ENCODE measurements around the gene FAF1. TPM values are rescaled to one million over a fixed set of nuclear protein-coding genes. Genes with fewer than 3 reads are reported as not detected.

FAF1 gene
- total and polyA plus RNA-seq, 7 donors: 27.5 to 59.3 (median 53.9) TPM

DNA sequence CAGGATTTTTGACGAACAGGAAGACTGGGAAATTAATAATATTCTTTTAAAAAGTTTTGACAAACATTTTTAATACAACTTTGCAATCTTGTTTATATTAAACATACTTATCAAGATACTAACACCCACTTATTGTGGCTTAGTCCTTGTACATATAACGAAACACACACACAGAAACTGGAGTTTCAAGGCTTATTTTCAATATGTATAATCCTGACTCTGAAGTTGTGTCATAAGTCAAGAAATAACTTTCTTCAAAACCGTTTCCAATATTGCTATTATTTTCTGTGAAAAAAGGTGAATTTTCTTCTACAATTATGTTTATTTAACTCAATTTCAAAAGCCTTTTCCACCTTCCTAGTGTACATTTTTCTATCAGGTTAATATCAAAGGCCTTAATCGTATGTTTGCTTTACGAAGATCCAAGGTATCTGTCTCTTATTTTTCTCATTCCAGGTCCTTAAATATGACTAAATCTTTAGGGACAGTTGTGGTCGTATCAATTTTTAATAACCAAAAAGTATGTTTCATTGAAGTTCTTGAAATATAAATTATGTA is 11.8 kb upstream of the FAF1 start:
- no peaks in the 10 kb centered on the region for H3K9me3 ChIP-seq
- H3K27ac ChIP-seq: peak overlapping the region; percentile 91 to 98 (median 96)
- TF ChIP-seq EP300 (IDR thresholded peaks at IDR 0.05) (no peak), POLR2A (IDR thresholded peaks at IDR 0.05) (no peak), POLR2AphosphoS5 (IDR thresholded peaks at IDR 0.05) (no peak)
- TF ChIP-seq, protein P1, sequence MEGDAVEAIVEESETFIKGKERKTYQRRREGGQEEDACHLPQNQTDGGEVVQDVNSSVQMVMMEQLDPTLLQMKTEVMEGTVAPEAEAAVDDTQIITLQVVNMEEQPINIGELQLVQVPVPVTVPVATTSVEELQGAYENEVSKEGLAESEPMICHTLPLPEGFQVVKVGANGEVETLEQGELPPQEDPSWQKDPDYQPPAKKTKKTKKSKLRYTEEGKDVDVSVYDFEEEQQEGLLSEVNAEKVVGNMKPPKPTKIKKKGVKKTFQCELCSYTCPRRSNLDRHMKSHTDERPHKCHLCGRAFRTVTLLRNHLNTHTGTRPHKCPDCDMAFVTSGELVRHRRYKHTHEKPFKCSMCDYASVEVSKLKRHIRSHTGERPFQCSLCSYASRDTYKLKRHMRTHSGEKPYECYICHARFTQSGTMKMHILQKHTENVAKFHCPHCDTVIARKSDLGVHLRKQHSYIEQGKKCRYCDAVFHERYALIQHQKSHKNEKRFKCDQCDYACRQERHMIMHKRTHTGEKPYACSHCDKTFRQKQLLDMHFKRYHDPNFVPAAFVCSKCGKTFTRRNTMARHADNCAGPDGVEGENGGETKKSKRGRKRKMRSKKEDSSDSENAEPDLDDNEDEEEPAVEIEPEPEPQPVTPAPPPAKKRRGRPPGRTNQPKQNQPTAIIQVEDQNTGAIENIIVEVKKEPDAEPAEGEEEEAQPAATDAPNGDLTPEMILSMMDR (IDR thresholded peaks at IDR 0.05): no peak
- H3K27me3 ChIP-seq: no peaks in the 10 kb centered on the region
- no peaks in the 10 kb centered on the region for H3K36me3 ChIP-seq
- H3K4me3 ChIP-seq: peak overlapping the region in 3 of 4 donors; percentile 67 to 81 (median 79)
- intact Hi-C loops (cut with DNase I): loop anchor here (10.0 kb wide), 1 partner anchor 543 kb away; the partner anchor contains the start of gene EPS15
- WGBS, 2 donors: 71 to 75% methylated on average over 6 of the region's 6 CpGs
- no peak for DNase-seq
- H3K4me1 ChIP-seq: peaks cover 0 to 36% (median 15%) of the 10 kb centered on the region in 4 donors

DNA sequence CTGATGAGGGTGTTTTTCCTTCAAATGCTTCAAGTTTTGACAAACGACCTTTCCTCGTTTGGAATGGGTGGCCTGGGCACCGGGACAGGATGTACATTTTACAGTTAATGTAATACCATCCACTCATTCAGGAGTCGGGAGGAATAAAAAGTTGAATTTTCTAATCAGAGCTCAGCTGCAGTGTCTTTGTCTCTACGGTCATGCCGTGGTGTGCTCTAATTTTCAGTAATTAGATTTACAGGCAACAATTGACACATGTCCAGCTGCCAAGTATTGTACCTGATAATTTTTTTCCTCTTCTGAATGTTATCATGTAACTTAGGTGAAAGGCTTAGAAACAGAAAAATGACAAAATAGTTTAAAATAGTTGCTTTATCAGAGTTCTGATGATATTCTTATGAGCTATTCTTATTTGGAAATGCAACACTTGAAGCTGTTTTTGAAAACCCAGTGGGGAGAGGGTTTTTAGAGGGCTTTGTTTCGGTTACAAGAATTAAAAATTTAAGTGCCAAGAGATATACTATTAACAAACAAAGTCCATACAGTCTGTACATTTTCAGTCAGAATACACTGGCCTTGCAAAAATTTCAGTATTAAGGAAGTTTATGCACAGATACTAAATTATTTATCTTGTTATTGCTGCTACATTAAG is 11.0 kb upstream of the FAF1 start:
- DNase-seq: no peak
- H3K27me3 ChIP-seq: no peaks in the 10 kb centered on the region
- TF ChIP-seq POLR2AphosphoS5 (IDR thresholded peaks at IDR 0.05) (no peak), POLR2A (IDR thresholded peaks at IDR 0.05) (no peak), EP300 (IDR thresholded peaks at IDR 0.05) (no peak)
- TF ChIP-seq, protein P1 (IDR thresholded peaks at IDR 0.05): no peak
- WGBS, 2 donors: 14 to 36% methylated on average over 7 of the region's 7 CpGs
- H3K9me3 ChIP-seq: no peaks in the 10 kb centered on the region
- intact Hi-C loops (cut with DNase I): loop anchor here (10.0 kb wide), 1 partner anchor 544 kb away; the partner anchor contains the start of gene EPS15
- no peaks in the 10 kb centered on the region for H3K36me3 ChIP-seq
- peaks cover 0 to 29% (median 13%) of the 10 kb centered on the region in 4 donors for H3K4me1 ChIP-seq
- peak overlapping the region; percentile 91 to 98 (median 96) for H3K27ac ChIP-seq
- peak overlapping the region; percentile 56 to 81 (median 73) for H3K4me3 ChIP-seq

DNA sequence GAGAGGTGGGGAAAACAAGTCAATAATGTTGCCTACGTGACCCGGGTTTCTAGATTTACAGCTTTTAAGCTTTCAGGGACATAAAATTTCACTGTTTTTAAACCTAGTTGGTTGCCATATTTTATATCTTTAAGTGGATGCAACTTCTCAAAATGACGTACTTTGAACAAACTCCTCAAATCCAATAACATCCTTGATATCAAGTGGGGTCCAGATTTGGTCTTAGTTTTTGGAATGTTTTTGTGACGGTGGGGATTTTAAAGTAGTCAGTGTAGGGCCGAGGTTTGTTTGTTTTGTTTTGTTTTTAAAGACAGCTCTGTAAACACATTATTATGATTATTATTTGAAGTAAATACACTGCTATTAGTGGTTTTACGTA is 10.4 kb upstream of the FAF1 start:
- no peaks in the 10 kb centered on the region for H3K9me3 ChIP-seq

DNA sequence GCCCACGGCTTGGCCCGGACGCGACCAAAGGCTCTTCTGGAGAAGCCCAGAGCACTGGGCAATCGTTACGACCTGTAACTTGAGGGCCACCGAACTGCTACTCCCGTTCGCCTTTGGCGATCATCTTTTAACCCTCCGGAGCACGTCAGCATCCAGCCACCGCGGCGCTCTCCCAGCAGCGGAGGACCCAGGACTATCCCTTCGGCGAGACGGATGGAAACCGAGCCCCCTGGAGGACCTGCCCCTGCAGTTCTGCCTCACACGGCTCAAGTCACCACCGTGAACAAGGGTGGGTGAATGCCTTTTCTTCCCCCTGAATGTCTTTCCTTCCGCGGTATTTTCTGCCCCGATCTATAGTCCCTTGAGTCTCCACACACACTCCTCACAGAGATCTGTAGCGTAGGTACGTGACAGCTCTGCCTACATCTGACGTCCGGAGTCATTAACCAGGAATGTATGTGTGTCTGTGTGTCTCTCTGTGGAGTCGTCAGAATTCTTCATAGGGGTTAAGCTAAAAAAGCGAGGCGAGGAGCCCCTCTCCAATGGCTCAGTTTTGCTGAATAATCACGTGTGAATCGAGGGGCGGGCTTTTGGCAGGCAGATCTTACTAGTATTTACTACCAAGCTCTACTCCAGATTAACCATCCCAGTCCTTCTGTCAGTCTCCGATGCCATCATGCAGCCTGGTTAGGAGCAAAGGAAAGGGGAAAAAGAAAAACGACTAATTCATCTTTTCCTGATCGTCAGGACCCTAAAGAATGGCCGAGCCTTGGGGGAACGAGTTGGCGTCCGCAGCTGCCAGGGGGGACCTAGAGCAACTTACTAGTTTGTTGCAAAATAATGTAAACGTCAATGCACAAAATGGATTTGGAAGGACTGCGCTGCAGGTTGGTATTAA is 9.8 kb upstream of the FAF1 start, which contains the start of gene CDKN2C:
Gene CDKN2C, plus strand, starts transcription at position 635 of the 898 bp plus-strand sequence. Its CDS starts 124 bp downstream, at position 759.
- TF ChIP-seq, protein P1 (IDR thresholded peaks at IDR 0.05): no peak
- peak; percentile 46 for TF ChIP-seq POLR2A (IDR thresholded peaks at IDR 0.05)
- TF ChIP-seq POLR2AphosphoS5 (IDR thresholded peaks at IDR 0.05): peak; percentile 64 to 88 (median 85)
- Histone ChIP-seq H3K27me3 (no peaks in the 10 kb centered on the region), H3K4me1 (peaks cover 0 to 24% (median 13%) of the 10 kb centered on the region in 4 donors), H3K4me3 (peak within 1 kb of the TSS; percentile 56 to 81 (median 73)), H3K27ac (peak within 1 kb of the TSS; percentile 91 to 98 (median 96)), H3K36me3 (no peaks in the 10 kb centered on the region), H3K9me3 (no peaks in the 10 kb centered on the region)
- 0 to 1% methylated on average over 44 of the region's 44 CpGs for WGBS, 2 donors
- peak; percentile 91 for DNase-seq
- intact Hi-C loops (cut with DNase I): loop anchor here (5.0 to 10.0 kb wide), 5 partner anchors 183 to 905 kb away; partner anchors contain the start of genes EPS15, NRDC and RNF11

More for the DNA sequence above, 10.4 kb upstream of the FAF1 start:
- intact Hi-C loops (cut with DNase I): loop anchor here (10.0 kb wide), 1 partner anchor 544 kb away; the partner anchor contains the start of gene EPS15
- Histone ChIP-seq H3K4me3 (peak overlapping the region; percentile 56 to 81 (median 73)), H3K27ac (peak overlapping the region; percentile 91 to 98 (median 96)), H3K4me1 (peaks cover 0 to 24% (median 13%) of the 10 kb centered on the region in 4 donors), H3K36me3 (no peaks in the 10 kb centered on the region), H3K27me3 (no peaks in the 10 kb centered on the region)
- 4 to 14% methylated on average over 6 of the region's 6 CpGs for WGBS, 2 donors
- no peak for DNase-seq
- TF ChIP-seq POLR2AphosphoS5 (IDR thresholded peaks at IDR 0.05): no peak
- TF ChIP-seq, protein P1 (IDR thresholded peaks at IDR 0.05): no peak
- TF ChIP-seq EP300 (IDR thresholded peaks at IDR 0.05): no peak
- no peak for TF ChIP-seq POLR2A (IDR thresholded peaks at IDR 0.05)
